Measurements from ENCODE around the gene NEMF. TPM values are rescaled to one million over a fixed set of nuclear protein-coding genes. Genes with fewer than 3 reads are reported as not detected.
"Not testable (repeated sequence)": the region's sequence is repeated elsewhere in the genome, so short reads cannot be mapped to it uniquely, and the experiment has no call there.

The NEMF gene
- total and polyA plus RNA-seq, 4 donors: 19.7 to 145 (median 41.0) TPM

- no peak overlapping the region for H3K4me3 ChIP-seq
- no peaks in the 10 kb centered on the region for H3K9me3 ChIP-seq (ENCODE audit: control insufficient read depth in 4 of 4, insufficient read depth in 3 of 4, low read length in 3 of 4)
- H3K27me3 ChIP-seq (ENCODE audit: control insufficient read depth in 3 of 3, insufficient read depth in 3 of 3, low read length in 2 of 3): no peaks in the 10 kb centered on the region
- H3K27ac ChIP-seq (ENCODE audit: low read depth in 1 of 2, low read length in 1 of 2): no peak overlapping the region
- H3K4me1 ChIP-seq (ENCODE audit: control insufficient read depth in 5 of 5, insufficient read depth in 5 of 5, low read length in 5 of 5): no peaks in the 10 kb centered on the region
- DNase-seq (no peak), ATAC-seq (ENCODE audit: insufficient read depth, low FRiP score) (no peak)
- 100% methylated on average over 2 of the region's 2 CpGs for WGBS, 2 donors
- no peak overlapping the region for H3K9ac ChIP-seq (ENCODE audit: insufficient read depth in 1 of 2, low read length in 2 of 2)
- TF ChIP-seq CTCF (IDR thresholded peaks at IDR 0.05; ENCODE audit: control extremely low read depth, extremely low read depth): no peak
- H3K36me3 ChIP-seq (ENCODE audit: control insufficient read depth in 4 of 4, insufficient read depth in 4 of 4, low read length in 4 of 4): peaks cover 12 to 65% (median 35%) of the 10 kb centered on the region in 4 donors
These were observed 74.2 kb downstream of the NEMF start for GRCh38 chr14:49778421-49778820.

- H3K36me3 ChIP-seq (ENCODE audit: control insufficient read depth in 4 of 4, insufficient read depth in 4 of 4, low read length in 4 of 4): peaks cover 3 to 39% (median 14%) of the 10 kb centered on the region in 4 donors
- DNase-seq (no peak), ATAC-seq (ENCODE audit: insufficient read depth, low FRiP score) (no peak)
- WGBS, 2 donors: 98 to 100% methylated on average over 1 of the region's 1 CpG
- H3K27me3 ChIP-seq (ENCODE audit: control insufficient read depth in 3 of 3, insufficient read depth in 3 of 3, low read length in 2 of 3): no peaks in the 10 kb centered on the region
- no peak overlapping the region for H3K27ac ChIP-seq (ENCODE audit: low read depth in 1 of 2, low read length in 1 of 2)
- no peak for TF ChIP-seq CTCF (IDR thresholded peaks at IDR 0.05; ENCODE audit: control extremely low read depth, extremely low read depth)
- no peak overlapping the region for H3K9ac ChIP-seq (ENCODE audit: insufficient read depth in 1 of 2, low read length in 2 of 2)
- peaks cover 3 to 20% (median 13%) of the 10 kb centered on the region in 5 donors for H3K4me1 ChIP-seq (ENCODE audit: control insufficient read depth in 5 of 5, insufficient read depth in 5 of 5, low read length in 5 of 5)
- no peak overlapping the region for H3K4me3 ChIP-seq
- H3K9me3 ChIP-seq (ENCODE audit: control insufficient read depth in 4 of 4, insufficient read depth in 3 of 4, low read length in 3 of 4): no peaks in the 10 kb centered on the region
These were observed 78.5 kb downstream of the NEMF start for GRCh38 chr14:49774106-49774505.

GRCh38 chr14:49771691-49772090 lies 80.9 kb downstream of the NEMF start:
- not testable (repeated sequence) for H3K9me3 ChIP-seq (ENCODE audit: control insufficient read depth in 4 of 4, insufficient read depth in 3 of 4, low read length in 3 of 4); H3K9ac ChIP-seq (ENCODE audit: insufficient read depth in 1 of 2, low read length in 2 of 2); H3K4me3 ChIP-seq; H3K27me3 ChIP-seq (ENCODE audit: control insufficient read depth in 3 of 3, insufficient read depth in 3 of 3, low read length in 2 of 3); H3K27ac ChIP-seq (ENCODE audit: low read depth in 1 of 2, low read length in 1 of 2); ATAC-seq (ENCODE audit: insufficient read depth, low FRiP score); DNase-seq
- 93 to 94% methylated on average over 10 of the region's 10 CpGs for WGBS, 2 donors
- Histone ChIP-seq H3K4me1 (ENCODE audit: control insufficient read depth in 5 of 5, insufficient read depth in 5 of 5, low read length in 5 of 5) (peaks cover 7 to 28% (median 16%) of the 10 kb centered on the region in 5 donors), H3K36me3 (ENCODE audit: control insufficient read depth in 4 of 4, insufficient read depth in 4 of 4, low read length in 4 of 4) (peaks cover 3 to 28% (median 15%) of the 10 kb centered on the region in 4 donors)

GRCh38 chr14:49770212-49770817 lies 82.3 kb downstream of the NEMF start:
- no peak for ATAC-seq (ENCODE audit: insufficient read depth, low FRiP score)
- Histone ChIP-seq H3K4me3 (no peak overlapping the region), H3K9ac (ENCODE audit: insufficient read depth in 1 of 2, low read length in 2 of 2) (peak overlapping the region in 1 of 2 donors; percentile 57), H3K27me3 (ENCODE audit: control insufficient read depth in 3 of 3, insufficient read depth in 3 of 3, low read length in 2 of 3) (no peaks in the 10 kb centered on the region), H3K4me1 (ENCODE audit: control insufficient read depth in 5 of 5, insufficient read depth in 5 of 5, low read length in 5 of 5) (peaks cover 7 to 29% (median 16%) of the 10 kb centered on the region in 5 donors), H3K9me3 (ENCODE audit: control insufficient read depth in 4 of 4, insufficient read depth in 3 of 4, low read length in 3 of 4) (no peaks in the 10 kb centered on the region), H3K36me3 (ENCODE audit: control insufficient read depth in 4 of 4, insufficient read depth in 4 of 4, low read length in 4 of 4) (peaks cover 3 to 22% (median 9%) of the 10 kb centered on the region in 4 donors), H3K27ac (ENCODE audit: low read depth in 1 of 2, low read length in 1 of 2) (peak overlapping the region in 1 of 2 donors; percentile 59)
- WGBS, 2 donors: 60 to 81% methylated on average over 4 of the region's 4 CpGs
- peak in 2 of 3 donors; percentile 24 to 38 for DNase-seq
- TF ChIP-seq CTCF (IDR thresholded peaks at IDR 0.05; ENCODE audit: control extremely low read depth, extremely low read depth): no peak
